UCSD-AML1 (cell line): Measurements from ENCODE around the gene SELENOP.
"Not testable (repeated sequence)": the region's sequence is repeated elsewhere in the genome, so short reads cannot be mapped to it uniquely, and the experiment has no call there.

Experiments
- DNase-seq: peaks from one replicate; lab custom pipeline; 2025; ENCODE audit not compliant: unreplicated experiment; lab: John Stamatoyannopoulos, UW

The SELENOP gene

DNA sequence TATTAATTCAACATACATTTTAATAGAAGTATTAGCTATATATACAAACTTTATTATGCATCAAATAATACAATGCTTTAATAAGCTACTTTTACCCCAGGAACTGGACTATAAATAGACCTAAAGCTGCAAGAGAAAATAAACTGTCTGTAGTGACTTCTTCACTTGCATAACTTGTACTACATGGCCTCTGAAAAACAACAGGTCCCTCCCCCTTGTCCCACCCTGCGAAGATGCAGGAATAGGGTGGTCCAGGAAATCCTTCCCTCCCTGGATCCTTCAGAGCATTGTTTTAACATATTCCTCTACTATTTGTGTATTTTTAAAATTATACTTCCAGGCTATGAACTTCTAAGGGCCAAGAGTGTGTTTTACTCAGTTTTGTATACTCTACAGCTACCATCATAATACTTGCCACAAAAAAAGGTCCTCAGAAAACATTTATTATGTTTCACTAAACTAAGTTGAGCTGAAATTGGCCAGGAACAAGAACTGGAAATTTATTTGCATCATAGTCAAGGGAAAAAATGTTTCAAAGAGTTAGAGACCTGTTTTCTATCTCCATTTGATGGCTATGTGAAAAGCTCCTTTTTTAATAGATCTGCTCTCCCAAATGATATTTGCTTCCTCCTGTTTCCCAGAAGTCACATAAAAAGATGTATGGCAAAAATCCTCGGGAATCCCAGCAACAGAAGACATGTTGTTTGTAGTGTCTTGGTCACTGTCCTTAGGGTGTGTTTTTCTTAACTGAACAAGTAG lies 15.2 kb upstream of the SELENOP start:
- DNase-seq = no peak

DNA sequence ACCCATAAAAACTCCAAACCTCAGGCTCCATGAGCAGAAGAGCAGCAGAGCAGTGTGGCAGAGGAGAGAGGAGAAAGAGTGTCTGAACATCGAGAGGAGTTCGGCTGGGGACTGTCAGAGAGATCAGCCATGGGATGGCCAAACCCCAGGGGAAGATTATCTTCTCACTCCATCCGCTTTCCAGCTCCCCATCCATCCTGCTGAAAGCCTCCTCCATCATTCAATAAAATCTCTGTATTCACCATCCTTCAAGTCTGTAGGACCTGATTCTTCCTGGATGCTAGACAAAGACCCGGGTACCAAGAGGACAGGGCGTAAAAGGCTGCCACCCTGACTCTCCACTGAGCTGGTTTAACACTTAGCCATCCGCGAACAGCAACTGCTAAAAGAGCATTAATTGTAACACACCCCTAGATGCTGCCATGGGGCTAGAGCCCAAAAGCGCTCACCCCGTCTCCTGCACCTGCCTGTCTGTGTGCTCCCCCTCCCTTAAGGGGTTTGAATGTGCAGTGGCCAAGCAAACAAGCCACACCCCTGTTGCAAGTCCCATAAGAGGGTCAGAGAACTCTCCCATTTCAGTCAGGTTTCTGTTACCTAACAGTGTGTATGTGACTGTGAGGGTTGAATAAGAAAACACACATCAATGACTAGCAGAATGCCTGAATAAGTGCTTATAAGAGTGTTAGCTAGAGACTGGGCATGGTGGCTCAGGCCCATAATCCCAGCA lies 13.9 kb upstream of the SELENOP start:
- no peak for DNase-seq

DNA sequence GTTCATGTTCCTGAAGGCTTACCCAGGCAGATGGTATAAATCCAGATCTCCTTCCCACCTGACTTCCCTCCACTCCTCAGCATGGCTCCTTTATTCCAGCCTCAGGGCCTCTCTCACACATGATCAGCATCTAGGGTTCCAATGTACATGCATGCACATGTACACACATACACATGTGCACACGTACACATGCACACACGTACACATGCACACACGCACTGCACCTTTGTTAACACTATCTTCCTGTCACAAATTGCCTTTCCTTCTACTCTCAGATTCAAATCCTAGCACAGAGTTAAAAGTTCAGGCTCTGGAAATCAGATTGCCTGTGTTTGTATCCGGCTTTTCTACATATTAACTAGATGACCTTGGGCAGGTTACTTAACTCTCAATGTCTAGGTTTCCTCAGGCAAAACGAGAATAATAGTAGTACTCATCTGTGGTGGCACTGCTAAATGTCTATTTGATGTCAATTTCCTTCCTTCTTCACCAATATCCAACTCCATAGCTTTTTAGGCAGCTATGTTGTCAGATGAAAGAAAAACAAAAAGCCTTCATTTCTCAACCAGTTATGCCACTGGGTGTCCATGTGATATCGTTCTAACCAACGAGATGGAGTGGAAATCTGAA lies 12.8 kb upstream of the SELENOP start:
- no peak for DNase-seq

DNA sequence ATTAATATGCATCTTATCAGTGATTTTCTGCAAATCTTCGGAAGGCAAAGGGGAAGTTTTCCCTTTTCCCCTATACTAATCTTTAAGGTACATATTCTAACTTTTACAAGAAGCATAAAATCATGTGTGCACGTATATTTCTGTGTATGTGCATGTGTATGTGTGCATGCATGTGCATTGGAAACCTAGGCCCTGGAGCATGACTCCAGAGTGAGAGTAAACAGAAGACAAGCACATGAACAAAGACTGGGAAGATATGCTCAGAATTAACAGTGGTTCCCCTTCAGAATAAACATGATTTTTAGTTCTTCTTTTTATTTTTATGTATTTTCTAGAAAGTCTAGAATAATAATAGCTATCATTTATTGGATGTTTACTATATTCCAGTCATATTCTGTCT lies 10.9 kb upstream of the SELENOP start:
- DNase-seq = no peak

DNA sequence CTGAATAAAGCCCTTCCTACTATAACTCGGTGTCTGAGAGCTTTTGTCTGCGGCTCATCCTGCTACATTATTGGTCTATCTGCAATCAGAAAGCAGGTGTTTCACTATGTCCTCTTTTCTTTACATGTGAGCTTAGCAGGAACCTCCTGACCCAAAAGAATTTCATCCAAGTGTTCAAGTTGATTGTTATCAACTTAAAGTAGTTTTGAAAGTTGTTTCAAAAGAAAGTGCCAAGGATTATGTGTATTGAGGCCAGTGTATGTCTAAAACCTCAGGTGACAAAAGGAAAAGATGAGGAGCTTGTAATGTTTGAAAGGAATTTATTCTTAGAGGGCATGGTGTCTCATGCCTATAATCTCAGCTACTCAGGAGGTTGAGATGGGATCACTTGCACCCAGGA lies 8.1 kb upstream of the SELENOP start:
- DNase-seq = no peak

DNA sequence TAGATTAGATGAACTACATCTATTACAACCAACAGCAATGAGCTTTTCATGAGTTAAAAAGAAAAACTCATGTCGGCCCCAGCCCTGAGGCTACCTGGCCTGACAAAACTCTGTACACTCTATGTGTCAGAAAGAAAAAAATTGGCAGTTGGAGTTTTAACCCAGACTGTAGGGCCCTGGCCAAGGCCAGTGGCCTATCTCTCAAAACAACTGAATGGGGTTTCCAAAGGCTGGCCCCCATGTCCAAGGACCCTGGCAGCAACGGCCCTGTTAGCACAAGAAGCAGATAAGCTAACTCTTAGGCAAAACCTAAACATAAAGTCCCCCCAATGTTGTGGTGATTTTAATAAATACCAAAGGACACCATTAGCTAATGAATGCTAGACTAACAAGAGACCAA lies 4.9 kb upstream of the SELENOP start:
- DNase-seq = not testable (repeated sequence)

DNA sequence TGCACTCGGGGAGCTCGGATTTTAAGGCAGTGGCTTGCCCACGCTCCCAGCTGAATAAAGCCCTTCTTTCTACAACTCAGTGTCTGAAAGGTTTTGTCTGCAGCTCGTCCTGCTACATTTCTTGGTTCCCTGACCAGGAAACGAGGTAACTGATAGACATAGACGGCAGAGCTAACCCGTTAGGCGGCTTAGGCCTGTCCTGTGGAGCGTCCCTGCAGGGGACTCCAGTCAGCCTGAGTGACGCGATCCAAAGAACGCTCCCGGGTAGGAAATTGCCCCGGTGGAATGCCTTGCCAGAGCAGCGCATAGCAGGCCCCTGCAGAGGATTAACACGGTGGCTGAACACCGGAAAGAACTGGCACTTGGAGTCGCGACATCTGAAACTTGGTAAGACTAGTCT lies 1.8 kb upstream of the SELENOP start:
- no peak for DNase-seq

DNA sequence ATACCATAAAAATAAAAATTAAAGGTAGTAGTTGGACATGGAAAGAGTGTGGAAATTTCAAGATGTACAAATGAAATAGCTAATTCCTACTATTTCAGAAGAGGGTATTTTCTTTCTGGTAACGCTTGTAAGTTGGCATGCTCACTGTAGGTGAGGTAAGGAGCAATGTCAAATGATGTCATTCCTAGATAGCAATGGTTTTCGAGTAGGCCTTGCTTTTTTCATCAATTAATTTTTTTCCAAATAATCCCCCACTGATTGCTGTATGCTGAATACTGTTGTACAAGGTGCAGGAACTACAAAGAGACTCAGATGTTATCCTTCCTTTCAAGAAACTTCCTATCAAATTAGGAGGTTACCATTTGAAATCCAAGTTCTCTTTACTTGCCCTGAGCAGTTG lies 928 bp upstream of the SELENOP start:
- no peak for DNase-seq

DNA sequence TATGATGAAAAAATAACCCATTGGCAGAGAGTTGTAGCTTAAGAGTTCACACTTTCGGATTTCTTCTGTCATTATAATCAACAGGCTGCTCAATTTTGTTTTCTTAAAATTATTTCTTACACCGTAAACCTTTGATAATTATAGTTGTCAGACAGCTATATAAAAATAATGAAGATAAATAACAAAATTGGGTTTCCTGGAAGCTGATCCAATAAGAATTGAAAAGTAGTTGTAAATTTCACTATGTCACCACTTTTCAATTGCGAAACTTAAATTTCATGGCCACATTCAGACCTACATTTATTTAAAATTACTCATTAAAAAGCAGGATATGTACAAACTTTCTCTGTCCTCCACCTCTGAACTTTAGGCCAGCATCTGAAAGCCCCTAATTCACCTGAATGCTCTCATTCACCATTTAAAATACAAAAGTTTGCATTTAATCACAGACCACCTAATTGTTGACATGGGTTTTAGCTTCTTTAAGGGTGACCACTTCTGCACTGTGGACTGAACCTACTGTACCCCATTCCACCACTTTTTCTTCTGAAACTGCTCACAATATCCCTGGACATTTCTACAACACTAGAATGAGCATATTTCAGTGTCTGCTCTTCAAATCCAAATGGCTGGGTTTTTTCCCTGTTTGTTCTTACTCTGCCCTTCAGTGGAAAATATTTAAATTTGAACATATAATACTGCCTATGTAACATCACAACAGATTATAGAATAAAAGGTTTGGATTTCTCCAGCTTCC lies 680 bp downstream of the SELENOP start:
- no peak for DNase-seq

DNA sequence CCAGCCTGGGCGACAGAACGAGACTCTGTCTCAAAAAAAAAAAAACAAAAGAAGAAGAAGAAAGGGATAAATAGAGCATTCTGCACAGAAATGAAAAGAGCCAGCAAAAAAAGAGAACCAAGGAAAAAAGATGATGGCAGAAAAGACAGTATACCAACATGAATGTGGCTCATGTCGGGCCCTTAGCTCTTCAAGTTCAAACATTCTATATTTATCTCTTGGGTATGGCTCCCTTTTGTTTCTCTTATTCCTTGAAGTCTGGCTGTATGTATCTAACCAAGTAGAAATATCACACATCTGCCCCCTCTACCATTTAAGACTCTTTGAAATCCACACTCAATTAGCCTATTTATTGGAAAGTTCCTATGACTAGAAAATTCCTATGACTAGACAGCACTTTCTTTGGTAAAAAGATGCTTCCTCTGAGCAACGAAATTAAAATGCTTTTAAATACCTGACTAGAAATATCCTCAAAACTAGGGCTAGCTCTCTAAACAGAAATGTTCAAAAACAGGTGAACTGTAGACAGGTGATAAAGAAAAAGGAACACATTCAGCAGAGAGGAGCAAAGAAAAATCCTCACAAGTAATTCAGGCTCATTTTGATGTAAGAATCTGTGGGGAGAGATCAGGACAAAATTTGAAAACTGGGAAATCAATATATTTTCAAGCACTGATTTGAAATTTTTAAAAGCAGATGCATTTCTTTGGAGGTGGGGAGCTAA lies 2.6 kb downstream of the SELENOP start:
- no peak for DNase-seq

DNA sequence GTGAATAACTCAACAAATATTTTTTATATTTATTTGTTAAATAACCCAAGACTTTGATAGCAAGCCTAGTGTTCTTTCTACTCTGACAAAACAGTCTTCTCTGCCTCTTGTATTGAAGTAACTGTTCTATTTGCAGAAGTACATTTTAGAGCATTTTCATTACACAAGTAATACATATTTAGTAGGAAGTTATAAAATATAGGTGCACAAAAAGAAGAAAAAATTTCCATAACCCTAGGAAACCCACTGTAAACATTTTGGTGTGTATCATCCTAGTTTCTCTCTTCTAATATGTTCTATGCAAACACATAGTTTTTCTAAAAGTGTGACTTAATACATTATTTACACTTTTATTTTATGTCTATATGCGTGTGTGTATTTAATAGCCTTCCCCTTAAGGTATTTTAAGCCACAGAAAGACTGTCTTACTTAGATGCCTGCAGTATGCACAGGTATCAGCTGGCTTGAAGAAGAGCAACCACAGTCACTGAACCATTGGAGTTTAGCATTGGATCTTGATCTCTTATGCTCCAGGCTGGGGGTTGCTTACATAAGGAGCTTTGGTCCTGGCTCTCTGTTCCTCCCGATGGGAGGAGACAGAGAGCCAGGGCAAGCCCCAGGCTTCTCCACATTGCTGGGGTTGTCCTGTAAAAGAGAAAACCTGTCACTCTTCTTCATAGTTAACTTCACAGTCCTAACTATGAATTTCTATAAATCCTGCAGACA lies 3.8 kb downstream of the SELENOP start:
- no peak for DNase-seq

DNA sequence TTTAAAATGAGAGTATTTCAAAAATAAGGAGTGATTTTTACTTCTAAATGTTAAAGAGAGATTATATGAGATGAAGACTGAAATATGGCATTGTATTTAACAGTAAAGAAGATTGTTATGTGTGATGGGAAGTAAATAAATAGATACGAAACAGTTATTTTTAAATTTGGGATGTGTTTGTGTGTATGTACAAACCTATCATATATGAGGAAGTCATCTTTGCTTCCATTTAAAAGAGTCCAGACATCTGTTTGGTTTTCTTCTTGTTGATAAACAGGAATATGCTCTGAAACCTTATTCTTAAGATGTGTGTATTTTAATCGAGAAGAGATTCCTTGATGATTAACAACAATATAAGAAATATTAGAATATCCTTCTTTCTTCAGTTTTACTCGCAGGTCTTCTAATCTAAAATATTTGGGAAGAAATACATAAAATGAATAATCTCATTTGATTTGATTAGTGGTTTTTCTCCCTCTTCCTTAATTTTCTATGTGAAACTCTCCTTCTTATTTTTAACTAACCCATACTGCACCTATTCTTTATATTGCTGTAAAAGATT lies 4.9 kb downstream of the SELENOP start:
- DNase-seq = no peak

DNA sequence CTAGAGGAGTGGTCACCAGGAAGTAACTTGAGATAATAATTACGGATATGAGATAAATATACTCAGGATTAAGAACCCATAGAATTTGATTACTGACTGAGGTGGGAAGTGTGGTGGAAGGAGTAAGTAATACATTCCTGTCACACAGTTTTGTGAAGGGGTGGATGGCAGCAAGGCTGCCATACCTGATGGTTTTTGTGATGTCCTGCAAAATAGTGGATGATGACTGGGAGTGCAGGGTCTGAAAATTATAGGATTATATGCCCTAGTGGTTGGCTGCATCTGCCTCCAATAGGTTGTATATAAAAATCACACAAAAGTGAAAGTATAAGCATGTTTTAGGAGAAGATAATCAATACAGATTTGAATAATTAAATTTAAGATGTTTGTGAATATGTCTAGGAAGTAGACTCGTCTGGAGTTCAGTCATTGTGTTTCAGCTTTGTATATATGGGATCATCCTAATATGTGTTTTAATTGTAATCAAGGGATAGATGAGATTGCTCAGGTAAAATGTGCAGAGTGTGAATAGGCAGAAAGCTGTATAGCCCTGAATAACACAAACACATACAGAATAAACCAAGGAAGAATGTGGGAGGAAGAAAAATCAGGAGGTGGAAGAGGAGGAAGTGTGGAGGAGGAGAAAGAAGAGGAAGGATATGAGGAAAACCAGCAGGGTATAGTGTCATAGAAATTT lies 5.5 kb downstream of the SELENOP start:
- DNase-seq = no peak

DNA sequence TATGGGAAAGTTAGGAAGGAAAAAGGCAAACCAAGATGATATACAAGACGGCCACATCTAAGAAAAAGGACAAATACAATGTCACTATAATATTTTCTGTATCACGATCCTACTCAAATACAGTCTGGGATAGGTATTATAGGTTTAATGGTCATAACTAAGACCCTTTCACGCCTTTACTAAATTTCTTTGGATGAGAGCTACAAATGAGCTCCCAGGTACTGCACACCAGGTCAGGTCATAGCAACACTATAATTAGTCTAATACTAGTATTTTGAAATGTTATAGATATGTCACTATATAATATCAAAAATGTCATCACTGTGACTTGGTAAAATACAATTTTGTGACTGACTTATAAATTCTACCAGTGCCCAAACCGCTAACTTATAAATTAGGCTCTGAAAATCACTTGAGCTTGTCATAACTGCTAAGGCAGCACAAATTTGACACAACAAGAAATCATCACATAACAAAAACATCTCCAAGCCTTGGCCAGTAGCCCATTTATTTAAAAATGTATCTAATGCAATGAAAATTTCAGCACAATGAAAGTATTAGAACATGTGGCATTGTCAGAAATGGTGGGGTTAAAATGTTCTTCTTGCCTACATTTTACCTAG lies 6.9 kb downstream of the SELENOP start:
- no peak for DNase-seq

DNA sequence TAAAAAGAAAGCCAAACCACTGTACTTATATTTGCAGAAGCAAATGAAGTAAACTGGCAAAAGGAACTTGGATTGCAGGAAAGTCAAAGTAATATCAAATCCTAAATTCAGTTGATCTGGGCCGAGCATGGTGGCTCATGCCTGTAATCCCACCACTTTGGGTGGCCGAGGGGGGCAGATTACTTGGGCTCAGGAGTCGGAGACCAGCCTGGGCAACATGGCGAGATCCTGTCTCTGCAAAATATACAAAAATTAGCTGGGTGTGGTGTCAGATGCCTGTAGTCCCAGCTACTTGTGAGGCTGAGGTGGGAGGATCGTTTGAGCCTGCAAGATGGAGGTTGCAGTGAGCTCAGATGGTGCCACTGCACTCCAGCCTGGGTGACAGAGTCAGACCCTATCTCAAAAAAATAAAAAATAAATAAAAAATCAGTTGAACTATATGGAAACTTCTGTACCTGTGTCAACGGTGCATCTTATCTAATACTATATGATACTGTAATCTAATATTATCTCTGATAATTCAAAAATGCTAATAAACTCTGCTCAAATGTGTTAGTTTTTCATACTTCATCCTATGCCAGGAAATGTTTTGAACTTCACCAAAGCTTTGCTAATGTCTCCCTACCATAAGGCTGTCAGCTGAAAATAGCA lies 10.1 kb downstream of the SELENOP start:
- DNase-seq = no peak

DNA sequence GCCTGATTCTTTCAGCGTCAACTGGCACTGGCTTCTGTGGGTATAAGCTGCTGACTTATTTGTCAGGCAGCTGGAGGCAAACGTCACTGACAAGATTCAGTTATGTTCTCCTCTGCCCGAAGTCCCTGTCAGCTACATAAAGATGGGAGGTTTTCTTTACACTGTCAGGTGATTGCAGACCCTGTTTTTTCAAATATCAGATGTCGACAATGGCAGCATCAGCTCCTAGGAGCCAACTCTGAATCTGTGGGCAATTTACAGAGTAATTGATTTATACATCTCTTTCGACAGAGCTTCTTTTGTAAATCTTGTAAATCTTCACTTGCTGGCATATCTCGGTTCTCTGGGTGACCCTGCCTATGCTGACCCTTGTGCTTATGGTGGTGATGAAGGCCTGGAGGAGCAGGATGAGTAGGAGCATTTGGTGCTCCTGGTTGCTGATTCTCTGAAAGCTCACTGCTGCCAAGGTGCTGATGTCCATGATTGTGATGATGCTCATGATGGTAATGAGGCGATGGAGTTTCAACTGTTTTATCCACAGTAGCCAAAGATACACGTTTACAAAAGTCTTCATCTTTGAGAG lies 10.9 kb downstream of the SELENOP start:
- no peak for DNase-seq

DNA sequence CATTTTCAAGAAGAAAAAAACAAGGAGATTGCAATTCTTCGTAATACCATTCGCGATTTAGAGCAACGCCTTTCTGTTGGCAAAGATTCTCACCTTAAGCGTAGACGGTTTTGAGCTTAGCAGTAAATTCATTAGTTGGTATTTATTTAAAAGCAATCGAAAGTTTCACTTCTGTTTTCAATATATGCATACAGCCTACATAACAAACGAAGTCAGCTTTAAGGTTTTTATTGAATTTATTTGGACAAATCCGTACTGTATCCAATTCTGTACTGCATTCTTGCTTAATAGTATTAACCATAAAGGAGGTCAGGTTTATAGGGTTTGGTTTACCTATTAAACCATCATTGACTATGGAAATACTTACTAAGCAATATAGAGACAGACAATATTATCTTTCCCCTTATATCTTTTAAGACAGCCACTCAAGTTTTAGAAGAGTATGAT lies 12.0 kb downstream of the SELENOP start:
- no peak for DNase-seq

DNA sequence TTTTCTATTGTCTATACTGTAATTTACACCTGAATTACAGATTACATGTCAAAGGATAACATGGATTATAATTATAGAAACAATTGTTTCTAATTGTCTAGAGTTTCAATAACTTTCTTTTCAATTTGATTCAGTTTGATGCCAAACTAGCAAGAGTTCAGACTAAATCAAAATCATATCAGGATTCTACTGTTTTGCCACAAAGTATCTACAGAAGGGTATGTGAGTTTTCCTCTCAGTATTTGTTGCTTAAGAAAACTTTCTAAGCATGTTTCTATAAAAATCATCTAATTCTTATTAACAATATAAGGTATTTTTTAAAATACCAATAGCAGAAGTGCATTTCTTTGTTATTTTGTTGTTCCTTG lies 12.5 kb downstream of the SELENOP start:
- no peak for DNase-seq
